Measurements from ENCODE around the gene PIH1D1. TPM values are rescaled to one million over a fixed set of nuclear protein-coding genes. Genes with fewer than 3 reads are reported as not detected.
A peak's percentile ranks its signal among the peaks of the same experiment; 100 is the strongest.

The PIH1D1 gene
- total and polyA plus RNA-seq, 2 of the 13 experiments (the other 11 are each of a cell fraction or from before 2014, with no cell fraction given), result 110 to 137 TPM

GRCh38 chr19:49475995-49476880, 24.6 kb upstream of the PIH1D1 start (continued):
- TF ChIP-seq HMGXB4 (CRISPR knock-in tag; IDR thresholded peaks at IDR 0.05; ENCODE audit: borderline replicate concordance in 1 of 2, low read depth in 1 of 2) (peak; percentile 55 to 69; a peak in 2 of 4 replicates), REST (IDR thresholded peaks at IDR 0.05; ENCODE audit: borderline replicate concordance in 1 of 2, low read depth in 1 of 2, low read length in 2 of 2) (no peak), ZBTB1 (CRISPR knock-in tag; IDR thresholded peaks at IDR 0.05; ENCODE audit: borderline replicate concordance) (no peak), ZBTB44 (CRISPR knock-in tag; IDR thresholded peaks at IDR 0.05) (no peak), KDM3A (CRISPR knock-in tag; IDR thresholded peaks at IDR 0.05; ENCODE audit: low read depth) (no peak), MAZ (IDR thresholded peaks at IDR 0.05; ENCODE audit: borderline replicate concordance, low read depth, low read length) (peak; percentile 71; the same call in 1 of the 2 replicates), MAZ (CRISPR knock-in tag; IDR thresholded peaks at IDR 0.05; ENCODE audit: low read depth) (no peak; the same call in 1 of the 2 replicates), KLF11 (CRISPR knock-in tag; IDR thresholded peaks at IDR 0.05) (no peak), PRMT3 (CRISPR knock-in tag; IDR thresholded peaks at IDR 0.05; ENCODE audit: borderline replicate concordance, low read depth) (no peak), ZNF615 (CRISPR knock-in tag; IDR thresholded peaks at IDR 0.05; ENCODE audit: borderline replicate concordance) (no peak), HOXA3 (CRISPR knock-in tag; IDR thresholded peaks at IDR 0.05) (no peak), FOXK1 (CRISPR knock-in tag; IDR thresholded peaks at IDR 0.05; ENCODE audit: borderline replicate concordance, low read depth) (no peak), HDAC6 (IDR thresholded peaks at IDR 0.05; ENCODE audit: low read depth, low read length) (no peak), ZNF329 (CRISPR knock-in tag; IDR thresholded peaks at IDR 0.05; ENCODE audit: low read depth) (no peak)
